Adrenal gland (tissue), 5 donors: ENCODE measurements around the gene CDHR1.

Experiments
- CTCF ChIP-seq, 6 experiments: fragments of 450-650 bp in 4 of 6; fragments of 200-600 bp in 2 of 6; sonication (generic) in 1 of 6; IDR thresholded peaks; 1 replicate in 5 of 6; 2 replicates in 1 of 6; pipeline versions ENCODE4 v1.5.1 to v1.8.0; 2016 to 2021; ENCODE audit warnings: antibody characterized with exemption in 6 of 6, mild to moderate bottlenecking in 2 of 6, moderate library complexity in 1 of 6
- POLR2A ChIP-seq, 2 donors: fragments of 450-650 bp; IDR thresholded peaks; one replicate each; pipeline ENCODE4 v1.6.1; 2017; ENCODE audit warnings: antibody characterized with exemption in 2 of 2, mild to moderate bottlenecking in 2 of 2, moderate library complexity in 1 of 2
- donor health status: DM: no; HTN: no; CAD: no.

- TF ChIP-seq CTCF (IDR thresholded peaks at IDR 0.05) (no peak), POLR2A (IDR thresholded peaks at IDR 0.05) (no peak)
These were observed 60.5 kb downstream of the CDHR1 start for GRCh38 chr10:84254552-84255478.
